CD4-positive, alpha-beta T cell treated with Interleukin-17A for 4 hours (primary cell): Measurements from ENCODE around the gene SLC16A12.

ENCODE experiments used
- DNase-seq: peaks from one replicate; pipeline ENCODE4 v3.0.0-alpha.2; 2020; ENCODE audit warnings: mixed read lengths

The SLC16A12 gene, protein sequence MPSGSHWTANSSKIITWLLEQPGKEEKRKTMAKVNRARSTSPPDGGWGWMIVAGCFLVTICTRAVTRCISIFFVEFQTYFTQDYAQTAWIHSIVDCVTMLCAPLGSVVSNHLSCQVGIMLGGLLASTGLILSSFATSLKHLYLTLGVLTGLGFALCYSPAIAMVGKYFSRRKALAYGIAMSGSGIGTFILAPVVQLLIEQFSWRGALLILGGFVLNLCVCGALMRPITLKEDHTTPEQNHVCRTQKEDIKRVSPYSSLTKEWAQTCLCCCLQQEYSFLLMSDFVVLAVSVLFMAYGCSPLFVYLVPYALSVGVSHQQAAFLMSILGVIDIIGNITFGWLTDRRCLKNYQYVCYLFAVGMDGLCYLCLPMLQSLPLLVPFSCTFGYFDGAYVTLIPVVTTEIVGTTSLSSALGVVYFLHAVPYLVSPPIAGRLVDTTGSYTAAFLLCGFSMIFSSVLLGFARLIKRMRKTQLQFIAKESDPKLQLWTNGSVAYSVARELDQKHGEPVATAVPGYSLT

DNA sequence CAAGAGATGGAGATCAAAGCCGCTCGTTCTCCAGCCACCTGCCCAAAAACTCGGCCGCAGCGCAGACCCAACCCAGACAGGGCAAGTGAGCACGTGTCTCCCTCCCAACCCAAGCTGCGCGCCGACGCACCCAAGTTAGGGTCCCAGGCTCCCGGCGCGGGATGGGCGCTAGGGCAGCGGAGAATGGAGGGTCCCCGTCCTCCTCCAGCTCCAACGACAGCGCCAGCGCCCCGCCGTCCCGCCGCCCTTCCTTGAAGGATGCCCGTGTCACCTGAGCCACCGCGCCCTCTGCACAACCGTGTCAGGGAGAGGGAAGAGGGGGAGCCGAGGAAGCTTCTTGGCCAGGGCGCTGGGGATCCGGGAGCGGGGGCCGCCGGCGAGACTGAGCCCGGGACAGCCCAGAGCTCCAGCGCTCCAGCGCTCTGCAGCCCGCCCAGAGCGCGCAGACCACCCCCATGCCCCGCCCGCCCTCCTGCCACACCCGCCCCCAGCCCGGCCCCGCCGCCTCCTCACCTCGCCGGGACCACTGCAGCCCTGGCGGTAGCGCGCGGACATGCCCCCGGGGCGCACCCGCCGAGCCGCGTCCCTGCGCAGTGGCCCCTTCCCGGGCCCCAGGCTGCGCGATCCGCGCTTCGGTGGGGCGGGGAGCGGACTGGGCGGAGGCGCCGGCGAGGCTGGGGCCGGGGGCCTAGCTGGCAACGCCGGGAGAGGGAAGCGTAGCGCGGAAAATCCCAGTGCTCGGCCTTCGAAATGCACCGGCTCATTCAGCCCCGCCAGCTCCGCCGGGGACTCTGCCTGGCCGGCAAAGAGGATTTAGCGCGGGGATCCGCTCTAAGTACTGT is at the start of gene SLC16A12:
Gene SLC16A12 (minus strand): TSS at position 424 of the 842 bp plus-strand sequence. CDS start 73,016 bp downstream, outside the sequence.
- DNase-seq, result no peak

DNA sequence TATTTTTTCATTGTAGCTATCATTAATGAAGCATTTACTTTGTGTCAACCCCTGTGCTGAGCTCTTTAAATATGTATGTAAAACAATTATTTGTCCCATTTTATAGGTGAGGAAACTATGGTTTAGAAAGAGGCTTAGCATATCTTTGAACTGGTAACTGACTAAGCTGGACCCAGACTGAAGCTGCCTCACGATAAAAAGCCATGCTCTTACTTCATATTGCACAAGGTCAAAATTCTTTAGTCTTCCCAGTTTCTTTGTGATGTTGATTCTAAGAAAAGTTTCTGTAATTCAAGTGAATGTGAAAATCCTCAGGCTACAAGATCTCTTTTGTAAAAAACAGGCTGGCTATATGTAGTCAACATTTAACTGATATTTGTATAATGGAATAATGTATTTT is 46.6 kb upstream of the SLC16A12 start:
- DNase-seq, result no peak

DNA sequence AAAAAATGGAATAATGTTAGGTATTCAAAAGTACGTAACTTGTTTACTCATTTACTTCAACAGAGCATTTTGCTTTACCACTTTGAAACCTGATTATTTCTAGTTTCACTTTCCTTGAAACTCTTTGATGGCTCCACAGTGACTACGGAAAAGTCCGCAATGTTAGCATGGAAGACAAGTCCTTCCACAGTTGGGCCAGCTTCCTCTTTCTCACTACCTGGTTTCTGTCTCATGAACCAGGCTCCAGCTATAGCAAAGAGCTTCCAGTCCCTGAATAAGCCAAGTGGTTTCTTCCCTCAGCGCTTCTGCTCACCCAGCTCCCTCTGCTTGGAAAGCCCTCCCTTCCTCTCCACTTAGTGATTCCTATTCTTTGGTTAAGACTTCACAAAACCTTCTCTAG is 44.8 kb upstream of the SLC16A12 start:
- no peak for DNase-seq

DNA sequence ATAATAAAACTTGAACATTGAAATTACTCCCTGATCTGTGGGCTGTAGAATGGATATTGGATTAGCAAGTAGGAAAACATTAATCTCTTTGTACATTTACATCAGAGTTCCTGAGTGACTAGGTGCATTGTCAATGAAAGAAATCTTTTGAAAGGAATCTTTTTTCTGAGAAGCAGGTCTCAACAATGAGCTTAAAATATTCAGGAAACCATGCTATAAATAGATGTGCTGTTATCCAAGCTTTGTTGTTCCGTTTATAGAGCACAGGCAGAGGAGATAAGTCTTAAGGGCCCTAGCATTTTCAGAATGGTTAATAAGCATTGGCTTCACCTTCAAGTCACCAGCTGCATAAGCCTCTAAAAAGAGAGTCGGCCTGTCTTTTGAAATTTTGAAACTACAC is 41.3 kb upstream of the SLC16A12 start:
- no peak for DNase-seq

DNA sequence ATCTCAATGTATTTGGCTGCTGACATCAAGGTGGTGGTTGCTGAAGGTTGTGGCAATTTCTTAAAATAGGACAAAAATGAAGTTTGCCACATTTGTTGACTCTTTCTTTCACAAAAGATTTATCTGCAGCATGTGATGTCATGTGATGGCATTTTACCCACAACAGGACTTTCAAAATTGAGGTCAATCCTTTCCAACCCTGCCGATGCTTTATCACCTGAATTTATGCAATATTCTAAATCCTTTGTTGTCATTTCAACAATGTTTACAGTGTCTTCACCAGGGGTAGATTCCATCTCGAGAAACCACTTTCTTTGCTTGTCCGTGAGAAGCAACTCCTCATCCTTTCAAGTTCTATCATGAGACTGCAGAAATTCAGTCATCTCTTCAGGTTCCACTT is 40.6 kb upstream of the SLC16A12 start:
- no peak for DNase-seq

DNA sequence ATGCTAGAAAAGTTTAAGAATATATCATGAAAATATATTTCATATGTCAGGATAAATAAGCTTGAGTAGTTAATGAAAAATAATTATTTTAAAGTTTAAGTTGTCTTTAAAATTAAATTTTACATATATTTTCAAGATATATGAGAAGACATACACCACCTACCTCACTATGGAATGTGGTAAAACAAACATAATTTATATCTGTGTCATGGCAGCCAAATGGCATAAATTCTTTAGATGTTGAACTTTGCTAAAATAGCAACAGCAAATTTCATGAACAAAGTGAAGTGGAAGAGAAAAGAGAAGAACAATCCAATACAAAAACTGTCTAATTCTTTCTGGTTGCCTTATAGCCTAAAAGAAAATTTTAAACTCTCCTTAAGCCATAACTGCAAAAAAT is 39.6 kb upstream of the SLC16A12 start:
- no peak for DNase-seq

DNA sequence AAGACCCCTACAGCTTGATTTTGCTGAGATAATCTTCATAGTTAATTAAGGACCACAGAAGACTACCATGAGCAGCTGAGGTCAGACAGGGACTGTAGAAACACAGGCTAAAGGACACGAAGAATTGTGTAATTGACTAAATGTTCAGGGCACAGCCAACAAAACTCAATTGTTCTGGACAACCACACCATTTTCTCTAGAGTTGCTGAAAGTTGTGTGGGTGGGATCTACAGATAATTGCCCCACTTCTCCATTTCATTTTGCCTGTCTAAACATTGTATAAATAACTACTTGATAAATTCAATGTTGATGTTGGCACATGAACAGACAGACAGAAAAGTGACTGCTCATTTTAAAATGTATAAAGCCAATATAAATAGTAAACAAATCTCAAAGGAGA is 39.0 kb upstream of the SLC16A12 start:
- no peak for DNase-seq

DNA sequence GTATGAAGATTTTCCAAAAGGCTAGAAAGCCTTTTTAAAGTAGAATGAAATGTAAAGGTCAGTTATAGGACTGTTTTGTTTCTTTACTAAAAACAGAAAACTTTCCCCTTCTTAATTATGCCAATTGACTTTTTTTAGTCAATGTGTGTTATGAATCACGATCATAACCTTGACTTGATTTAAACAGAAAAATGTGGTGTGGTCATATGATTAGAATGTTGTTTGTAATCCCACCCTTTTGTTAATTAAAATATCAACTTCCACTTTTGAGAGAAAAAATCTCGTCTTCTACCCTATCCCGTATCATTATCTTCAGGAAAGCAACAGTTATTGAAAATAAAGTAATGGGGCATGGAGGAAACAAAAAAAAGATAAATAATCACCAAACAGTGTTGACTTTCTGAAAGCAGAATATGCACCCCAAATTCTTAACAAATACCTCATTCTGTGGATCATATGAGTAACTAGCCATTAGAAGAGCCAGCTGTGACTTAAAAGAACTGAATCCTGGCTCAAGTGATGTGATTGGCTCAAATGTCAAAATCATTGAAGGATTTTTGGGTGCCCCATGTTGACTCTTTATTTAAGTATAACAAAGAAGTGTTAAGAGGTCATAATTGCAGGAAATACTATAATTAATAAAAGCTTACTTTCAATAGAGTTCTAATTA is 32.3 kb upstream of the SLC16A12 start:
- no peak for DNase-seq

DNA sequence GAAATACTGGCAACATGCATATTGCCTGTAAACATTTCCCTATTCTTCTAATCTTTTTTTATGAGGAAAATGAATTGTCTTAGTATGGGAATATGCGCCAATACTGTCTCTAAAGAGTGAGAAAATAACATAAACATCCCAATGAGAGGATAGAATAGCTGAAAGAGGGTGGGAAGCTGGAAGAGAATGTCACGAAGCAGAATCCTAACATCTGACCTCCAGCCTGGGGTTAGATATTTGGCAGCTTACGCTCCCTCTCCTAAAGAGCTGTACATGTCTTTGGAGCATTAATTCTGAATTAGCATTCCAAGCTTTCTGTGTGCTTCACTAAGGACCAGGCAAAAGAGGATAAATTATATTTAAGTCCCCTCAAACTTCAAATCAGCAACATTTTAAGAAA is 31.6 kb upstream of the SLC16A12 start:
- no peak for DNase-seq

DNA sequence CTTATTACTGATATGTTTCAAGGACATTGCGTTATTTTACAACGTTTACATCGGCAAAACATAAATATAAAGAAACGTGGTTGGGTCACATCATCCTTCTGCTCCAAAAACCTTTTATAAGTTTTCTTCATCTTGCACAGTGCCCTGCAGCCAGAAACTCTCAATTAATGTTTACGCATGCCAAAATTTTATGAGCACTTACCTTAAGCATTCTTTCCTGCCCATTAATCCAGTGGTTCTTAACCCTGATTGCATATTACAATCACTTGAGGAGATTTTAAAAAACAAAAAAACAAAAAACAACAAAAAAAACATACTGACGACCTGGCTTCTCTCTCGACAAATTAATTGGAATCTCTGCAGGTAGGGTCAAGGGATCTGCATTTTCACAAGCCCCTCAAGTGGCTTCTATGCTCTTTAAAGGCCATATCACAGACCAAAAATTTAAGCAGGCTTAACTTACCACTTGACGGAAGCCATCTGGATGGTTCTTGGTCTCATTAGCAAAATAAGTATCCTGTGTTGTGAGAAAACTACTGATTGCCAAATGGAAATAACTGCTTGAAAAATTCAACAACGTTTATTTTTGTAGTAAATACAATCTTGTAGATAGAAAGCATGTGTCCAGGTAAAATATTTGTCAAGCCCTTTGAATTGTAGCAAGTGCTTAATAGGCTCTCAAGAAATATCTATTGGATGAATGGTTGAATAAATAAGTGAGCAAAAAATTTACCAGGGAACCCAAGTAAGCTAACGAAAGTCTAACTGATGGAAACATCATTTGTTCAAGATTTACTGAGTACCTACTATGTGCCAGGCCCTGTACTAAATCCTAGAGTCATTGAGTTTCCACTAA is 30.9 kb upstream of the SLC16A12 start:
- DNase-seq, result no peak

DNA sequence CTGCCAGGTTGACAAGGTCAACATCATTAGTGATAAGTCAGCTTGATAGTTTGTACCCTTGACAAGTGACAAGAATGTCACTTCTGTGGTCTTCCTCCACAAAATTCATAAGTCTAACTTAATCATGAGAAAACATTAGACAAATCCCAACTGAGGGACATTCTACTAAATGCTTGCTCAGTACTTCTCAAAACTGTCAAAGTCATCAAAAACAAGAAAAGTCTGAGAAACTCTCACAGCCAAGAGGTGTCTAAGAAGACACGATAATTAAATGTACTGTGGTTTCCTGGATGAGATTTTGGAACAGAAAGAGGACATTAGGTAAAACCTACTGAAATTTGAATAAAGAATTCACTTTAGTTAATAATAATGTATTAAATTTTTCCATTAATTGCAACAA is 29.8 kb upstream of the SLC16A12 start:
- no peak for DNase-seq

DNA sequence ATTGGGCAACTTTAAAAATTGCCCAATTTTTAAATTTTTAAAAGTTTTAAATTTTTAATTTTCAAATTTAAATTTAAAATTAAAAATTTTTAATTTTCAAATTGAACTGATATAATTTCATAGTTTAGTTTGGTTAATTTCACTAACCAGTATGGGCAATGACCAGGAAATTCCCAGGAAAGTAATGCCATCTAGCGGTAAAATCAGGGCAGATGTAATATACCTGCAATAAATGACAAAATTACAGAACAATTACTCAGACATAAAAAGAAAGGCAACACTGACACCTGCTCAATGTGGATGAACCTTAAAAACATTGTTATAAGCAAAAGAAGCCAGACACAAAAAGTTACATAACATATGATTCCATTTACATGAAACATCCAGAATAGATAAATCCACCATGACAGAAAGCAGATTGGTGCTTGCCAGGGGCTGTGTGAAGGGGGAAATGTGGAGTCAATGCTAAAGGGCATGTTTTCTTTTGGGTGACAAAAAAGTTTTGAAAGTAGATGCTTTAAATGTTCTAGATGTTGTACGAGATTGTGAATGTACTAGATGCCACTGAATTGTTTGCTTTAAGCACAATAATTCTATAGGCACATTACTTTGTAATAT is 28.6 kb upstream of the SLC16A12 start:
- peak; percentile 22 for DNase-seq

DNA sequence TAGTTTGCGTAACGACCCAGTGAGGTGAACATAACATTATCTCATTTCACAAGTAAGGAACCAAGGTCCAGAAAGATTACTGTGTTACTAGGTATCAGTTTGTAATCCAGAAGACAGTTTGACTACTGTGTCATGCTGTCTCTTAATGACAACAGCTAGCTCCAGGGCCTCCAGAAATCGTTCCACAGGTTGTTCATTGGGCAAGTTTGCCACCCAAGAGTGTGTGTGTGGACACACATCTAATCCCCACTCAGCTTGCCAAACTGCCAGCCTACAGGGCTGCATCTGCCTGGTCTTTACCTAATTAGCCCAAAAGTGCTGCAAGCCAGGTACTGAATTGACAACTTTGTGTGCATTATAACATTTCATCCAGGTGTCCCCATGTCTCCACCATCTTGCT is 27.9 kb upstream of the SLC16A12 start:
- DNase-seq, result no peak

DNA sequence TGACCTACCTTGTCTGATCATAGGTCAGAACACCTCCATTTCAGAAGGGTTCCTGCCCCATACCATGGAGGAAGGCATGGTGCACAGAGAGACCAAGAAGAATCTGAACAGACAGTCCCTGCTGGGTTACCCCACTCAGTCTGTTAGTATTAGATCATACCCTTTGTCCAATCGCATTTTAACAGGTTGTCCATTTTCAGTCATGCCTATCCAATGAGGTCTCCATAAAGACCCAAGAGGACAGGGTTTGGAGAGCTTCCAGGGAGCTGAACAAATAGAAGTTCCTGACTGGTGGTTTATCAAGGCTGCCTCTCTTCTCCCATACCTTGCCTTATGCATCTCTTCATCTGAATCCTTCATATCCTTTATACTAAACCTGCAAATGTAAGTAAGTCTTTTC is 21.2 kb upstream of the SLC16A12 start:
- no peak for DNase-seq

DNA sequence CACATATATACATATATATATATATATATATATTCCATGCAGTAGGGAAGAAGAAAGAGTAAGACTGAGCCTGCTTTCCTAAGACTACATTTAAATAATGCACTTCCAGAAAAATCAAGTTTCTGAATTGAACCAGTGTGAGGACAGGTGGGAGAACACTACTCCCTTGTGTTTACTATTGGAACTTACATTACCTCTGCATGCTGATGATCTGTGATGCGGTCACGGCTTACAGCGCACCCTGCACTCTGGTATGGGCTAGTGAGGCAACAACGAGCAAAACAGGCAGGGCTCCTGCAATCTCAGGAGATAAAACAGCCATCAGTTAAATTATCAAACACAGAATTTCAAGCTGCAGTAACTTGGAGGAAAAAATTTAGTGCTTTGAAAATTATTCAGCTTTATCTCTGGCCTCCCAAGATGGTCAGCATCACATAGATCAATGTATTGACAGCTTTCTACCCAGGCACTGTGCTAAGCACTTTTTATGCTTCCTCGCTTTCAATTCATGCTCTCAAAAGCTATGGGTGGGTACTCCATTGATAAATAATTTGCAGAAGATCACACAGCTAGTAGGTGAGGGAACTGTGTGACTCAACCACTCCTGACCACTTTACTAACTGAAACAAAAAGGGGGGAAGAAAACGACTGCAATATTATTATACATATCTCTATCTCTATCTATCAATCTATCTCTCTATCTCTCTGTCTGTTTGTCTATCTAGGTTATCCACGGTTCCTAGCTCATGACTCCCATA is 20.5 kb upstream of the SLC16A12 start:
- no peak for DNase-seq

DNA sequence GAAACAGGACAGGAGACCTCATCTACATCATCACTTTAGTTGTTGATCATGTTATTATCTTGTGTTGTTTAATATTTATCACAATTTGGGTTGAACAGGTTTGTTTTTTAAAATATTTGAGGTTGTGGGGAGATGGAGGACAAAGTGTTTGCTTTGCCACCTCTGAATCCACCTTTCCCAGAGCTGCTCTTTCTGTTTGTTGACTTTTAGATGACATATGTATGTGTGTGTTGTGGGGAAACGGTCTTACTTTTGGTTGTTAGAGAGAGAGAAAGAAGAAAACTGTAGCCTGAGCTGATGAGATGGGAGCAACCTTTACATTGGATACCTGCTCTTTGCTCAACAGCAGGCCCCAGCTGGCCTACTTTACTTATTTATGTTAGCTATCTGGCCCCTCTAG is 19.0 kb upstream of the SLC16A12 start:
- DNase-seq, result no peak

DNA sequence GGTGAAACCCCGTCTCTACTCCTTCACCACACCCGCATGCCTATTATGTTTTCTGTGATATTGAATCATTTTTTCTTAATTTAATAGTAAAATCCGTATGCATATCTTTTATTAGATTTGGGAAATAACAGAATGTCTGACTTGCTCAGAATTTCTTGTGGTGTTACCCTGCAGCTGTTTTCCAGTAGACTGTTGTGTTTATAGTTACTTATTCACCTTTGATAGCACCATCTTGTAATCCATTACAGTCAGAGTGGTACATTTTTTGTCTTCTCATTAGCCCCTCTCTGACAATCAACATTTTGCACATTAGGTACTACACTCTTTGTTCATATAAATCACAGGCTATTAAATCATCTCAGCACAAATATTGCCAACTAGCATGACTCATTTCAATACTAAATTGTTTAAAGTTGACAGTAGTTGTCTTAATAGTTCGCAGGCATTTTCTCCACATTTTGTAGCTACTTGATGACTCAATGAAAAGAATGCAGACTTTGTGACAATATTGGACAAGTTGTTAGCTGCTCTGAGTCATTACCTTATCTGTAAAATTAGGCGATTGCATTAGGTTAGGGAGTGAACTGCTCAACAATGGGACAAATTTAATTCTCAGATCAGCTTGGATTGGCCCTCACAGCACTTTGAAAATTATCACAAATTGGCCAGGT is 17.8 kb upstream of the SLC16A12 start:
- no peak for DNase-seq

DNA sequence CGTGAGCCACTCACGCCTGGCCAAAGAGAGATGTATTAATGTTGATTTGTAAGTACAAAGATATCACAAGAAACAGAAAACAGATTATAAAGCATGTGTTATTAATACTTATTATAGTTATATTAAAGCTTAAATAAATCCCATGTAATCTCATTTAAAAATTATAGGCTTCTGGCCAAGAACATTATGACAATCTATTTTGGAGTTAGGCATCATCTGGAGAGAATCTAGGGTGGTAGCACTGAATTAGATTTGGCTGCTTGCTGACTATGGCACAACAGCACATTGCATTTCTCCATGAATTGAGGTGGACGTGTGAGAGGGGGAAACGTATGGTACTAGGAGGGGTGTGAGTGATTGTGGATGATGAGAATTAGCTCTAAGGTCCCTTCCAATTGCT is 16.8 kb upstream of the SLC16A12 start:
- no peak for DNase-seq

DNA sequence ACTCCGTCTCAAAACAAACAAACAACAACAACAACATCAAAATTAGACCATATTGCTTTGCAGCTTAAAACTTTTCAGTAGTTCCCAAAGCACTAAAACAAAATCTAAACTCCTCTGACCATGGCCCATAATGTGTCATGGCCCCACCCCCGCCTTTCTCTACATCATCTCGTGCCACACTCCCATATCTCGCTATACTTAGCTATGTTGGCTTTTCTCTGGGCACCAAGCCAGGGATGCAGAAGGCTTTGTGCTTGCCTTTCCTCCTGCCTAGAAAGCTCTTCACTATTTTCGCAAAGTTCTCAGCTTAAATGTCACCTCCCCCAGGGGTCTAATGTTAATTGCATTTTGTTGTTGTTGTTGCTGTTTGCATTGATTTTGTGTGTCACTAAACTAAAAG is 15.1 kb upstream of the SLC16A12 start:
- no peak for DNase-seq

DNA sequence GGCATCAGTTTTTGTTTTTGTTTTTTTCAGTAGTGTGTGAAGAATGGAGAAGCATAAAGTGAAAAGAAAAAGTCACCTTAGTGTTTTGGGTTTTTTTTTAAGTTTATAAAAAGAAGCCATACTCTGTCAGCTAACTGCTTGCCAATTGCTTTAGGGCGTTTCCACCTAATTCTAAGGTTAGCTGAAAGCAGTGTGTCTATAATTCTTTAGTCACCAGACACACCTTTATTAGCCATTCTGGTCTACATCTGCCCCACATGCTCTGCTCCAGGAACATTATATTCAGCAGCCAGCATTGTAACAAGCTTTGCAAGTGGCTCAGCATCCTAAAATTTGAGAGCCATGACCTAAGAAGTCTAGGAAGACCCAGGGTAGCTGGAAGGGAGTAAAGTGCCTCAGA is 14.1 kb upstream of the SLC16A12 start:
- no peak for DNase-seq

DNA sequence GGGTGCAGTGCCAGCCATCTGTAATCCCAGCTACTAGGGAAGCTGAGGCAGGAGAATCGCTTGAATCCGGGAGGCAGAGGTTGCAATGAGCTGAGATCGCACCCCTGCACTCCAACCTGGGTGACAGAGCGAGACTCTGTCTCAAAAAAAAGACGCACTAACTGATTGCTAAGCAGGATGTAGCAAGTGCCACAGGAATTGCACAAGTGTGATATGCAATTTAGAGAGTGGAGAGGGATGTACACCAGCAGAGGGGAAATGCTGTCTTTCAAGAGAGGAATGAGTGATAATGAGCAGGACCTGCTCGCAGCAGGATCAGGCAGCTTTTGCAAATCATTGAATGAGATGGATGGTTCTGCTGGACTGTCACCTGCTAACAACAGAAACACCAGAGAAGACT is 13.3 kb upstream of the SLC16A12 start:
- no peak for DNase-seq
